ENCODE results near the gene GPR179.

GPR179 gene, protein sequence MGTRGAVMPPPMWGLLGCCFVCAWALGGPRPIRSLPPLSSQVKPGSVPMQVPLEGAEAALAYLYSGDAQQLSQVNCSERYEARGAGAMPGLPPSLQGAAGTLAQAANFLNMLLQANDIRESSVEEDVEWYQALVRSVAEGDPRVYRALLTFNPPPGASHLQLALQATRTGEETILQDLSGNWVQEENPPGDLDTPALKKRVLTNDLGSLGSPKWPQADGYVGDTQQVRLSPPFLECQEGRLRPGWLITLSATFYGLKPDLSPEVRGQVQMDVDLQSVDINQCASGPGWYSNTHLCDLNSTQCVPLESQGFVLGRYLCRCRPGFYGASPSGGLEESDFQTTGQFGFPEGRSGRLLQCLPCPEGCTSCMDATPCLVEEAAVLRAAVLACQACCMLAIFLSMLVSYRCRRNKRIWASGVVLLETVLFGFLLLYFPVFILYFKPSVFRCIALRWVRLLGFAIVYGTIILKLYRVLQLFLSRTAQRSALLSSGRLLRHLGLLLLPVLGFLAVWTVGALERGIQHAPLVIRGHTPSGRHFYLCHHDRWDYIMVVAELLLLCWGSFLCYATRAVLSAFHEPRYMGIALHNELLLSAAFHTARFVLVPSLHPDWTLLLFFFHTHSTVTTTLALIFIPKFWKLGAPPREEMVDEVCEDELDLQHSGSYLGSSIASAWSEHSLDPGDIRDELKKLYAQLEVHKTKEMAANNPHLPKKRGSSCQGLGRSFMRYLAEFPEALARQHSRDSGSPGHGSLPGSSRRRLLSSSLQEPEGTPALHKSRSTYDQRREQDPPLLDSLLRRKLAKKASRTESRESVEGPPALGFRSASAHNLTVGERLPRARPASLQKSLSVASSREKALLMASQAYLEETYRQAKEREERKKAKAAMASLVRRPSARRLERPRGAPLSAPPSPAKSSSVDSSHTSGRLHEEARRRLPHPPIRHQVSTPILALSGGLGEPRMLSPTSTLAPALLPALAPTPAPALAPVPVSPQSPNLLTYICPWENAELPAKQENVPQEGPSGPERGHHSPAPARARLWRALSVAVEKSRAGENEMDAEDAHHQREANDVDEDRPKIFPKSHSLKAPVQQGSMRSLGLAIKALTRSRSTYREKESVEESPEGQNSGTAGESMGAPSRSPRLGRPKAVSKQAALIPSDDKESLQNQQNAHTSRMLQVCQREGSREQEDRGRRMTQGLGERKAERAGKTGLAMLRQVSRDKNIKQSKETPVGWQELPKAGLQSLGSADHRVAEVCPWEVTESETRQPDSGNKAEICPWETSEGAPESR (N-terminal part only)

DNA sequence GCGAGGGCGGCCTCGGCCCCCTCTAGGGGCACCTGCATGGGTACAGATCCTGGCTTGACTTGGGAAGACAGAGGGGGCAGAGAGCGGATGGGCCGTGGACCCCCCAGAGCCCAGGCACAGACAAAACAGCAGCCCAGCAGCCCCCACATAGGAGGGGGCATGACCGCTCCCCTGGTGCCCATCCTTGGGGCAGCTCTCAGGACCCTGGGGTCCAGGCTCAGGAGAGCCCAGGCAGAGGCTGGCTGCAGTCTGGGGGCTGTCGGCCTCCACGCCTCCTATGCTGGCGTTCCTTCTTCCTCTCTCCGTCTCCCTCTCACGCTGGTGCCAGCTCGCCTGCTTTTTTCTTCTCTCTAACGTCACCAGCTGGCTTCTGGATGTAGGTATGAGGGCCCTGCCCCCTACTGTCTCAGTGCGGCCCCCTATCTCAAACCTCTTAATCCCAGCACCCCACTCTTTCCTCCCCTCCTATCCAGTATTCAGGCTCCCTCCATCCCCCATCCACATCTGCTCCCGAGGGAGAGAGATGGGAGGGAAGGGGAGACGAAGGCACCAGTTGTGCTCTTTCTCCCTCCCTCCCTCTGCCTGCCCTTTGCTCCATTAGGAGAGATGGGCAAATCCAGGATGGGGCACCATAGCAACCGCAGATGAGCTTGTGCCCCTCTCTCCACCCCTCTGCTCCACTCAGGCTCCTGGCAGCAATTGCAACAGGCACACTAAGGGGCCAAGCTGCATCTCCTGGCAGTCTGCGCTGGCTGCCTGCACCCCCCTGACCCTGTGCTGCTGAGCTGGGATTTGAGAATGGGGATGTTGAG is at the start of gene GPR179:
TSS of gene GPR179 (minus strand) at position 349 of the 812 bp plus-strand sequence. CDS start at position 182, 167 bp downstream.
- DNase-seq (ENCODE audit: low read depth in 2 of 2): no peak

DNA sequence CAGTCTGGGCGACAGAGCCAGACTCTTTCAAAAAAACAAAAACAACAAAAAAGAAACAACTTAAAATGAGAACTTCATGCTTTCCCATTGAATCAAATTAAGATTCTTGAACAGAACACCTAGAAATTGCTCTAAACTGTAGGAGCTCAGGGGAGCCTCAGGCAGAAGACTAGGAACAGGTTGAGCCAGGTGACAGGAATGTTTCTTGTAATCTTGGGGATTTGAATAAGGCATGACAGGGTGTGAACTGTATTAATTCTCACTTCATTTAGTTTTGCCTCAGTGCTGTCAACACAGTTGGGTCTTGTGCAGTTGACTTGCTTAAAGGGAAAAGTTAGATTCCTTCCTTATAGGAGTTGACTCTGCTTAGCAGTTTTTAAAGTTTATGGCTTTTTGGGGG is 35.7 kb upstream of the GPR179 start:
- no peak for DNase-seq (ENCODE audit: low read depth in 2 of 2)

DNA sequence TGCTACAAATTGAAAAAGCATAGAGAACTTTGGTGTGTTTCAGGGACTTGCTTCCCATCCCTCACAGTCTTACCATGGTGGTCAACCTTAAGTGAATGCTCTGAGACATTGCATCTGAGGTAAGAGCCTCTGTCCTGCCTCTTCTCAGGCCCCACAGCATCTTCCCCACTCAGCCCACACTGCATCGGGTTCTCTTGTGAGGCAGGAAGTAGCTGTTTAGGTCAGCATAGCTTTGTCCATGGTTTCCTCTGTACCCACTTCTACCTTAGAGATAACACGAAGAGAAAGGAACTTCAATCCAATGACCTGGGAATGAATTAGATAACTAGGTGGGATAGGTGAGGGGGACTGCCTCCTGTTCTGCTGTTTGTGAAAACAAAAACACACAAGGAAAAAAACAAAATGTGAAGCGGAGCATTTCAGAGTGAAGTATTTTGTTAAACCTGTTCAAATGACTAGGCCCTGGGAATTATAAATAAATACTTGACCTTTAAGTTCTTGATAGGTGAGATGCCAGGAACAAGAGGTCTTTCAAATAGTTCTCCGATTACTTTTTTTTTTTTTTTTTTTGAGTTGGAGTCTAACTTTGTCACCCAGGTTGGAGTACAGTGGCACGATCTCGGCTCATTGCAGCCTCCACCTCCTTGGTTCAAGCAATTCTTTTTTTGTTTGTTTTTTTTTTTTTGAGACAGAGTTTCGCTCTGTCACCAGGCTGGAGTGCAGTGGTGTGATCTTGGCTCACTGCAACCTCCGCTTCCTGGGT is 25.5 kb upstream of the GPR179 start:
- no peak for DNase-seq (ENCODE audit: low read depth in 2 of 2)

DNA sequence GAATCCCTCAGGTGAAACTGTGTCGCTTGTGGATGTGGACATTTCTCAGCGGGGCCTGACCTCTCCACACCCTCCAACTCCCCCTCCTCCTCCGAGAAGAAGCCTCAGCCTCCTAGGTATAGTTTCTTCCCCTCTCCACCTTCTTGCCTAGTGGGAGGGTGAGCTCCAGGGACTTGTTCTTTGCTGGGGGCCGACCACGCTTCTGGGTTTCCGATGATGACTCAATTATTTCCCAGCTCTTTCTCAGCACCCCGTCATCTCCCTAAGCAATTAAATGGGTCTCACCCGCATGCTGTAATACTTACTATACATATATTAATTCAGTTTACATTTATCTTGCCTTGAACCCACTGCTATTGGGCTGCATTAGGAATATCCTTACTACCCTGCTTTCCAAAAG is 21.0 kb upstream of the GPR179 start:
- DNase-seq (ENCODE audit: low read depth in 2 of 2): no peak

DNA sequence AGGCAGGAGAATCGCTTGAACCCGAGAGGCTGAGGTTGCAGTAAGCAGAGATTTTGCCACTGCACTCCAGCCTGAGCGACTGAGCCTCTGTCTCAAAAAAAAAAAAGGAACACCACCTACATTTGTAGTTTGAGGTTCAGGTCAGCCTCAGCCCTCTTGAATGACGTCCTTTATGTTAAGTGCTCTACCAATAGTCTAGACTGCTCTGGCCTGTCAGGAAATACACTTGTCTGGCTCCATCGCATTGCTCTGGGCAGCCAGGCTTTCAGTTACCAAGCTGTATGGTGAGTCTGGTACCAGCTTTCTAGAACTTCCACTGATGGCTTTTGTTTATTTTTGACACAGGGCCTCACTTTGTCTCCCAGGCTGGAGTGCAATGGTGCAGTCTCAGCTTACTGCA is 19.3 kb upstream of the GPR179 start:
- no peak for DNase-seq (ENCODE audit: low read depth in 2 of 2)

- DNase-seq (ENCODE audit: low read depth in 2 of 2): no peak
These were observed 18.1 kb upstream of the GPR179 start for GRCh38 chr17:38361694-38362465.

DNA sequence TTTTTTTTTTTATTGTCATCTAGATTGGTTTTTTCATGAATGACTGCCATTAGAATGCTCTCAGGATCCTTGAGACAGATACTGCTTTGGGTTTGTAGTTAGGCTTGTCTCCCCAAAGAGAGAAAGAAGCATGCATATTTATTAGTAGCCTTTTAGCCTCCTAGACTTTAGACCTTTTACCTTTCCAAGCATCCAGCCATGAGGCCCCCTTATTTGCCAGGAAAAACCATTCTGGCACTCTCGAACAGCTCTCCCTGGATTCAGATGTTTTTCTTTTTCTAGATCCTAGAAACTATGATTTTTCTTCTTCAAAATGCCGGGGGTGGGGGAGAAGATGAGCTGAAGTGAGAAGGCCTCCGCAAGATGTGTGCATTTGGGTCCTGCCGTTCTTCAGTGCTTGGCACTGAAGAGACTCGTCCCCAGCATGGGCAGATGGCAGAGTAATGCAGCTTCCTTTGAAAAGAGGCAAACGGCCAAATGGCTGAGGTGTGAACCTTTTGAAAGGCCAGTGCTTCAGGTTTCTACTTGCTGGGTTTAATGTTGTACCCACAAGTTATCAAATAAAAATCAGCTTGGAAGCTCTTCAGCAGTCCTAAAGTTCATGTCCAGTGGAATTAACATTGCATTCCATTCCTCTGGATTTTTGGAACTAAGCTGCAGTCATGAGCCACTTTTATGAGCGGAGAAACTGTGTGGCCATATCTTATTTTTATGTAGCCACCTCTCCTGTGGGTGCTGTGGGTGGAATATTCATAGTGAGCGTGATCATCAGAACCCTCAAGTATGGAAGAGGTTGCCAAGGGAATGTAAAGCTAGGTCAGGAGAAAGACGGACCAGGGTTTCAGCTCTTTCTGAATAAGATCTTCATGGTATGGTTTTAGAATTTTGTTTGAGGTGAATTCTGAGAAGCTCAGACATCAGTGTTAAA is 15.1 kb upstream of the GPR179 start:
- DNase-seq (ENCODE audit: low read depth in 2 of 2): no peak

DNA sequence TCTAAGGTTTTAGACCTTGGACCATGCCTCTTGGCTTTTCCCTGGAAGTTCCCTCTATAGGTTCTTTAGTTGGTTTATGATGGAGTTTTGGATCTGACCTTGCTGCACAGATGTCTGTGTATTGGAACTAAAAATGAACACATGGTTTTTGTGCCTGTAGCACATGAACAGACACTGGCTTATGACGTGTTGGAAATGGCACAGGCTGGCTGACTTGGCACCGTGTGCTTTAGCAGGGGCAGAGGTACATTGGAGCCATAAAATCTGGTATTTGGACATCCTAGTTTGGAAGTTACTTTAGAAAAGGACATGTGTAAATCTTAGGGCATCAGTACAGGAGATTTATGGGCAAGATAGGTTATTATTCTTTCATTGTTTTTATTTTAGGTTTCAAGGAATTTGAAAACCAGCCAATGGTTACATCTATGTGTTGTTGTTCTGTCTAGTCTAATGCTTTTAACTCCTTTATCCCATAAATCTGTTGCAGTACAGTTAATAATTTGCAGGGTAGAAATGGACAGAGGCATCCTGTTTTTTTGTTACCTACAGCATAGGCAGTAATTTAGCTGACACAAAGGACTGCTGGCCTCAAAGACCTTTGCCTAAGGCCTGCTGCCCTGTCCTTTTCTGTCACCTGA is 13.8 kb upstream of the GPR179 start:
- no peak for DNase-seq (ENCODE audit: low read depth in 2 of 2)

- DNase-seq (ENCODE audit: low read depth in 2 of 2): no peak
These were observed 11.5 kb upstream of the GPR179 start for GRCh38 chr17:38355251-38355650.

GRCh38 chr17:38354466-38354865 is 10.7 kb upstream of the GPR179 start:
- DNase-seq (ENCODE audit: low read depth in 2 of 2): no peak

DNA sequence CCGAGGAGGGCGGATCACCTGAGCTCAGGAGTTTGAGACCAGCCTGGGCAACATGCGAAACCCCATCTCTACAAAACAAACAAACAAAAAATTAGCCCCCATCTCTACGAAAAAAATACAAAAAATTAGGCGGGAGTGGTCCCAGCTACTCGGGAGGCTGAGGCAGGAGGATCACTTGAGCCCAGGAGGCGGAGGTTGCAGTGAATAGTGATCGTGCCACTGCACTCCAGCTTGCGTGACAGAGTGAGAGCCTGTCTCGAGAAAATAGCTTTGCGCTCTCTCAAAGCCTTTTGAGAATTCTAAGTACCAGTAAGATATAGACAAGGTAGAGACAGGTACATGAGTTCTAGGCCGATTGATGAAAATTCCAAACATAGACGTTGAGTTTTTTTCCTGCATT is 9.9 kb upstream of the GPR179 start:
- no peak for DNase-seq (ENCODE audit: low read depth in 2 of 2)

GRCh38 chr17:38353086-38353604 is 9.4 kb upstream of the GPR179 start:
- no peak for DNase-seq (ENCODE audit: low read depth in 2 of 2)

- DNase-seq (ENCODE audit: low read depth in 2 of 2): no peak
These were observed 8.7 kb upstream of the GPR179 start for GRCh38 chr17:38352245-38353085.

GRCh38 chr17:38351412-38352222 is 7.9 kb upstream of the GPR179 start, which contains the start of gene SOCS7:
SOCS7 (plus strand) TSS chr17:38351844; CDS start chr17:38352053, 209 bp downstream.
- peak; percentile 89 to 91 for DNase-seq (ENCODE audit: low read depth in 2 of 2)

- DNase-seq (ENCODE audit: low read depth in 2 of 2): no peak
These were observed 6.3 kb upstream of the GPR179 start for GRCh38 chr17:38350035-38350434.

Data from activated CD4-positive, alpha-beta T cell treated with anti-CD3 and anti-CD28 coated beads for 24 hours (primary cell).